GM23338 (cell line): ENCODE data around the gene BPNT1. TPM values are rescaled to one million over a fixed set of nuclear protein-coding genes. Genes with fewer than 3 reads are reported as not detected.

Source experiments
- ATAC-seq: fragments of 200-7000 bp; cut with Tn5 transposase; 3 replicates; pipeline ENCODE4 v1.9.1; 2020
- DNase-seq: peaks from one replicate; pipeline ENCODE4 v3.0.0-alpha.2; 2015; ENCODE audit warnings: low spot score
- H2AFZ ChIP-seq: fragments of 200-600 bp; sonication (generic); 2 replicates; pipeline ENCODE4 v1.8.0; 2016; ENCODE audit warnings: antibody characterized with exemption, mild to moderate bottlenecking, moderate library complexity
- H3F3A ChIP-seq: fragments of 200-600 bp; sonication (generic); replicated peaks from 2 replicates; pipeline ENCODE4 v1.8.0; 2017; ENCODE audit warnings: antibody characterized with exemption, mixed run types, low read depth
- H3K27ac ChIP-seq: fragments of 200-600 bp; sonication (generic); 2 replicates; pipeline ENCODE4 v1.6.1; 2016; ENCODE audit warnings: low read depth
- H3K27me3 ChIP-seq: fragments of 200-600 bp; sonication (generic); 2 replicates; pipeline ENCODE4 v1.8.0; 2016; ENCODE audit warnings: mild to moderate bottlenecking, mixed run types, moderate library complexity; ENCODE audit not compliant: insufficient read depth
- H3K36me3 ChIP-seq: fragments of 200-600 bp; sonication (generic); 2 replicates; pipeline ENCODE4 v1.8.0; 2016; ENCODE audit warnings: mild to moderate bottlenecking; ENCODE audit not compliant: insufficient read depth
- H3K4me1 ChIP-seq: fragments of 200-600 bp; sonication (generic); 2 replicates; pipeline ENCODE4 v1.8.0; 2016; ENCODE audit warnings: mild to moderate bottlenecking, moderate library complexity; ENCODE audit not compliant: insufficient read depth
- H3K4me2 ChIP-seq: fragments of 200-600 bp; sonication (generic); 2 replicates; pipeline ENCODE4 v1.7.1; 2017; ENCODE audit warnings: mixed run types
- H3K4me3 ChIP-seq: fragments of 200-600 bp; sonication (generic); 2 replicates; pipeline ENCODE4 v1.6.1; 2016; ENCODE audit warnings: mixed run types
- H3K79me2 ChIP-seq: fragments of 200-600 bp; sonication (generic); replicated peaks from 2 replicates; pipeline ENCODE4 v1.8.0; 2017; ENCODE audit warnings: mild to moderate bottlenecking; ENCODE audit not compliant: insufficient read depth
- H3K9me2 ChIP-seq: fragments of 200-600 bp; sonication (generic); 2 replicates; pipeline ENCODE4 v1.8.0; 2017; ENCODE audit not compliant: insufficient read depth
- H4K20me1 ChIP-seq: fragments of 200-600 bp; sonication (generic); replicated peaks from 2 replicates; pipeline ENCODE4 v1.8.0; 2017; ENCODE audit warnings: mild to moderate bottlenecking; ENCODE audit not compliant: insufficient read depth
- H3K27ac Mint-ChIP-seq: 2 replicates; pipeline ENCODE4 v1.8.0; 2020; ENCODE audit warnings: inconsistent platforms, mild to moderate bottlenecking, moderate library complexity, mixed read lengths
- H3K27me3 Mint-ChIP-seq: 3 replicates; pipeline ENCODE4 v1.8.0; 2022; ENCODE audit warnings: low read depth, mild to moderate bottlenecking, moderate library complexity, mixed read lengths, inconsistent platforms; ENCODE audit not compliant: insufficient read depth, poor library complexity
- H3K36me3 Mint-ChIP-seq: 3 replicates; pipeline ENCODE4 v1.8.0; 2021; ENCODE audit warnings: low read depth, mild to moderate bottlenecking, inconsistent platforms, moderate library complexity, mixed read lengths
- H3K4me1 Mint-ChIP-seq: 3 replicates; pipeline ENCODE4 v1.8.0; 2020; ENCODE audit warnings: mild to moderate bottlenecking, inconsistent platforms, mixed read lengths
- H3K4me3 Mint-ChIP-seq: 3 replicates; pipeline ENCODE4 v1.8.0; 2021; ENCODE audit warnings: moderate library complexity, mild to moderate bottlenecking, inconsistent platforms, mixed read lengths
- H3K9me3 Mint-ChIP-seq: 3 replicates; pipeline ENCODE4 v1.8.0; 2020; ENCODE audit warnings: moderate library complexity, mild to moderate bottlenecking, inconsistent platforms, mixed read lengths
- CREB1 ChIP-seq: fragments of 250-450 bp; sonication (Bioruptor Pico); IDR thresholded peaks from 2 replicates; pipeline ENCODE4 v1.5.0; 2020; ENCODE audit warnings: low read depth, mild to moderate bottlenecking, moderate library complexity
- CTCF ChIP-seq, 2 experiments: fragments of 200-600 bp in 1 of 2; sonication (generic) in 1 of 2; conservative IDR thresholded peaks; 2 replicates each; pipeline versions ENCODE4 v1.5.1 to v1.6.1; 2016 to 2017; ENCODE audit warnings: antibody characterized with exemption in 2 of 2, low read depth in 2 of 2, mild to moderate bottlenecking in 2 of 2, moderate library complexity in 1 of 2
- EZH2phosphoT487 ChIP-seq: fragments of 200-600 bp; sonication (generic); IDR thresholded peaks from one replicate; pipeline ENCODE4 v1.8.1; 2018; ENCODE audit warnings: antibody characterized with exemption; ENCODE audit not compliant: unreplicated experiment
- JUNB ChIP-seq: IDR thresholded peaks from one replicate; pipeline ENCODE4 v1.6.1; 2016; ENCODE audit warnings: antibody characterized with exemption; ENCODE audit not compliant: unreplicated experiment
- NANOG ChIP-seq: IDR thresholded peaks from 2 replicates; pipeline ENCODE4 v1.6.1; 2016; ENCODE audit warnings: antibody characterized with exemption, borderline replicate concordance
- POLR2AphosphoS5 ChIP-seq: IDR thresholded peaks from 2 replicates; pipeline ENCODE4 v1.6.1; 2016; ENCODE audit warnings: antibody characterized with exemption, low read depth
- ZNF114 ChIP-seq: fragments of 250-450 bp; sonication (Bioruptor Pico); IDR thresholded peaks from 2 replicates; pipeline ENCODE4 v1.5.0; 2020; ENCODE audit warnings: mild to moderate bottlenecking, moderate library complexity
- polyA plus RNA-seq: library from polyadenylated mRNA; unstranded; fragments of >200 nt; fragmentation: Nextera tagmentation; extraction: Ambion mirVana; gene quantifications from 2 replicates; pipeline ENCODE4 v1.2.1, GENCODE V29; 2016
- total RNA-seq: library from RNA; depleted of rRNA; stranded (reverse); fragments of >200 nt; shearing (Covaris generic); gene quantifications from 2 replicates; pipeline ENCODE4 v1.2.3, GENCODE V29; 2014
- TF ChIP-seq, protein P1 (sequence below): fragments of 250-450 bp; sonication (Bioruptor Pico); IDR thresholded peaks from 2 replicates; pipeline ENCODE4 v1.5.0; 2020; ENCODE audit warnings: mild to moderate bottlenecking, moderate library complexity

The BPNT1 gene
- total and polyA plus RNA-seq, 2 experiments from 2014 or later, result 9.6 to 17.2 TPM

DNA sequence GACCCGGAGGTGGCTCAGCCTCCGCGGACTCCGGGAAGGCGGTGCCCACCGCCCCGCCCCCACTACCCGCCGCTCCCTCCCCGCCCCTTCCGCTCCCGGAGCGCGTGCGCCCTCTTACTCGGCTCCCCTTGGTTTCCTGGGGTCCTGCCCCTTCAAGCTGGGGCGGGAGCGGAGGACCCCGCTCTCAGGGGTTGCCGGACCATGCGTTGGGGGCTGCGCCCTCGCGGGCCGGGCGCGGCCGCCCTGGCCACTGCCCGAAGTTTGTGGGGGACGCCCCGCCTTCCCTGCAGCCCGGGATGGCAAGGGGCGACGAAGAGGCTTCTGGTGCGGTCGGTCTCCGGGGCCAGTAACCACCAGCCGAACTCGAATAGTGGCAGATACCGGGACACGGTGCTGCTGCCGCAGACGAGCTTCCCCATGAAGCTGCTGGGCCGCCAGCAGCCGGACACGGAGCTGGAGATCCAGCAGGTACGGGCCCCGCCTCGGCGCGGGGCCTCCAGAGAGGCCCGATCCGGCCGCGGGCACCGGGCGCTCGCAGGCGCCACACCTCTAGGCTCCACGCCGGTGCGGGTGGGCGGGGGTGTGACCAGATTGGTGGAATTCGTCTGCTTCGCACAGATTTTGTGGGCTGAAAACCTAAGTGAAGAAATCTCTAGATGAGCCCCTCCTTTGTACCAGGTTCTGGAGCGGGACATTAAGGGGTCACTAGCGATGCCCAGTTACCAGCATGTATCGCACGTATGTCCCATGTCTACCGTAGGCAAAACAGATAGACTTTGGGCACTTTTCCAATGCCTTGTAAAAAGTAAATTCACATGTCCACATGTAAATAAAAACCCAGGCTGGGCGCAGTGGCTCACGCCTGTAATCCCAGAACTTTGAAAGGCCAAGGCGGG lies 4.7 kb upstream of the BPNT1 start, which contains the start of gene IARS2:
IARS2 (plus strand) TSS at position 117 of the 896 bp plus-strand sequence; CDS start at position 202, 85 bp downstream.
- no peaks in the 10 kb centered on the region for H3K27me3 ChIP-seq
- peaks cover 19% of the 10 kb centered on the region for H3K79me2 ChIP-seq
- no peak within 1 kb of the TSS for H3K27ac Mint-ChIP-seq
- H3K4me3 ChIP-seq, result peak within 1 kb of the TSS; percentile 74
- H3K4me1 ChIP-seq, result peaks cover 7% of the 10 kb centered on the region; the same call in 1 of the 2 replicates
- no peaks in the 10 kb centered on the region for H3K9me3 Mint-ChIP-seq
- ATAC-seq (peak; percentile 85), DNase-seq (peak; percentile 93)
- peaks cover 8% of the 10 kb centered on the region for H3K27me3 Mint-ChIP-seq
- H3K4me1 Mint-ChIP-seq, result peaks cover 6% of the 10 kb centered on the region
- H3F3A ChIP-seq, result peaks cover 7% of the 10 kb centered on the region; the same call in 1 of the 2 replicates
- peak within 1 kb of the TSS; percentile 87 for H3K27ac ChIP-seq
- TF ChIP-seq POLR2AphosphoS5 (peak; percentile 84), NANOG (no peak)
- H3K36me3 Mint-ChIP-seq, result peaks cover 27% of the 10 kb centered on the region
- H3K4me2 ChIP-seq, result peak within 1 kb of the TSS; percentile 96
- H3K4me3 Mint-ChIP-seq, result peak within 1 kb of the TSS; percentile 81
- H3K36me3 ChIP-seq, result peaks cover 7% of the 10 kb centered on the region; the same call in 1 of the 2 replicates
- H3K9me2 ChIP-seq, result no peaks in the 10 kb centered on the region
- no peaks in the 10 kb centered on the region for H4K20me1 ChIP-seq
- peak within 1 kb of the TSS; percentile 97 for H2AFZ ChIP-seq

DNA sequence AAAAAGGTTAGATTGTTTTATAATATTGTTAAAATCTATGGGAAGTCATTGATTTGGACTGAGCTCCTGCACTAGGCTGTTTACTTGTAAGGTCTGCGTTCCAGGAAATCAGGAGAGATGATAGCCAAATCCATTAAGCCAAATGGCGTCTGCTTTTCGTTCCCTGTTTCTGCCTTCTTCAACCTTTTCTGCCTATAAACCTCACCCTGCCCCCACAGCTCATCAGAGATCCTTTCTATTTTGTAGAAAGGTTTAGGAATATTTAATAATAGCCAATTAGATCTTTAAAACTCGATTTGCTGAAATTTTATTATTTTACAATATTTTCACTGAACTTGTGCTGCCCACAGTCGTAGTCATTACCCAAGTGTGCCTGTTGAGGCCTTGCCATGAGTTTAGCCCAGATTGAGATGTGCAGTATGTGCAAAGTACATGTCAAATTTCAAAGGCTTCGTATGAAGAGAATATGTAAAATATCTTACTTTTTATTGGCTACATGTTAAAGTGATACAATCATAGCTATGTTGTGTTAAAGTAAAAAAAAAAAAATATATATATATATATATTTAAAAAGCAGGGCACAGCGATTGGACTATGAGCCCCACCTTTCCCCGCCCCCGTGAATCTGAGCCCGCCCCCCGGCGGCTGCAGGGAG lies 3.9 kb upstream of the BPNT1 start:
- ATAC-seq (no peak), DNase-seq (no peak)
- Mint-ChIP-seq H3K9me3 (no peaks in the 10 kb centered on the region), H3K4me3 (peak overlapping the region; percentile 37; the same call in 1 of the 3 replicates), H3K36me3 (peaks cover 27% of the 10 kb centered on the region), H3K4me1 (peaks cover 6% of the 10 kb centered on the region), H3K27me3 (peaks cover 9% of the 10 kb centered on the region), H3K27ac (no peak overlapping the region)
- Histone ChIP-seq H3K4me1 (peaks cover 7% of the 10 kb centered on the region; the same call in 1 of the 2 replicates), H4K20me1 (no peaks in the 10 kb centered on the region), H3K9me2 (no peaks in the 10 kb centered on the region), H3K4me3 (0 out of 2 replicates have a peak overlapping the region, but pooled peaks have one; percentile 74), H3K27me3 (no peaks in the 10 kb centered on the region), H3K4me2 (peak overlapping the region; percentile 11; the same call in 1 of the 2 replicates), H3F3A (peaks cover 7% of the 10 kb centered on the region; the same call in 1 of the 2 replicates), H3K79me2 (peaks cover 26% of the 10 kb centered on the region), H2AFZ (peak overlapping the region; percentile 33; the same call in 1 of the 2 replicates), H3K36me3 (peaks cover 7% of the 10 kb centered on the region; the same call in 1 of the 2 replicates), H3K27ac (0 out of 2 replicates have a peak overlapping the region, but pooled peaks have one; percentile 11)
- TF ChIP-seq JUNB (no peak), CREB1 (CRISPR knock-in tag) (no peak), EZH2phosphoT487 (no peak), CTCF (conservative IDR thresholded peaks at IDR 0.05; ENCODE audit: low read depth in 2 of 2) (no peak), ZNF114 (CRISPR knock-in tag) (no peak), NANOG (no peak)
- TF ChIP-seq, protein P1, sequence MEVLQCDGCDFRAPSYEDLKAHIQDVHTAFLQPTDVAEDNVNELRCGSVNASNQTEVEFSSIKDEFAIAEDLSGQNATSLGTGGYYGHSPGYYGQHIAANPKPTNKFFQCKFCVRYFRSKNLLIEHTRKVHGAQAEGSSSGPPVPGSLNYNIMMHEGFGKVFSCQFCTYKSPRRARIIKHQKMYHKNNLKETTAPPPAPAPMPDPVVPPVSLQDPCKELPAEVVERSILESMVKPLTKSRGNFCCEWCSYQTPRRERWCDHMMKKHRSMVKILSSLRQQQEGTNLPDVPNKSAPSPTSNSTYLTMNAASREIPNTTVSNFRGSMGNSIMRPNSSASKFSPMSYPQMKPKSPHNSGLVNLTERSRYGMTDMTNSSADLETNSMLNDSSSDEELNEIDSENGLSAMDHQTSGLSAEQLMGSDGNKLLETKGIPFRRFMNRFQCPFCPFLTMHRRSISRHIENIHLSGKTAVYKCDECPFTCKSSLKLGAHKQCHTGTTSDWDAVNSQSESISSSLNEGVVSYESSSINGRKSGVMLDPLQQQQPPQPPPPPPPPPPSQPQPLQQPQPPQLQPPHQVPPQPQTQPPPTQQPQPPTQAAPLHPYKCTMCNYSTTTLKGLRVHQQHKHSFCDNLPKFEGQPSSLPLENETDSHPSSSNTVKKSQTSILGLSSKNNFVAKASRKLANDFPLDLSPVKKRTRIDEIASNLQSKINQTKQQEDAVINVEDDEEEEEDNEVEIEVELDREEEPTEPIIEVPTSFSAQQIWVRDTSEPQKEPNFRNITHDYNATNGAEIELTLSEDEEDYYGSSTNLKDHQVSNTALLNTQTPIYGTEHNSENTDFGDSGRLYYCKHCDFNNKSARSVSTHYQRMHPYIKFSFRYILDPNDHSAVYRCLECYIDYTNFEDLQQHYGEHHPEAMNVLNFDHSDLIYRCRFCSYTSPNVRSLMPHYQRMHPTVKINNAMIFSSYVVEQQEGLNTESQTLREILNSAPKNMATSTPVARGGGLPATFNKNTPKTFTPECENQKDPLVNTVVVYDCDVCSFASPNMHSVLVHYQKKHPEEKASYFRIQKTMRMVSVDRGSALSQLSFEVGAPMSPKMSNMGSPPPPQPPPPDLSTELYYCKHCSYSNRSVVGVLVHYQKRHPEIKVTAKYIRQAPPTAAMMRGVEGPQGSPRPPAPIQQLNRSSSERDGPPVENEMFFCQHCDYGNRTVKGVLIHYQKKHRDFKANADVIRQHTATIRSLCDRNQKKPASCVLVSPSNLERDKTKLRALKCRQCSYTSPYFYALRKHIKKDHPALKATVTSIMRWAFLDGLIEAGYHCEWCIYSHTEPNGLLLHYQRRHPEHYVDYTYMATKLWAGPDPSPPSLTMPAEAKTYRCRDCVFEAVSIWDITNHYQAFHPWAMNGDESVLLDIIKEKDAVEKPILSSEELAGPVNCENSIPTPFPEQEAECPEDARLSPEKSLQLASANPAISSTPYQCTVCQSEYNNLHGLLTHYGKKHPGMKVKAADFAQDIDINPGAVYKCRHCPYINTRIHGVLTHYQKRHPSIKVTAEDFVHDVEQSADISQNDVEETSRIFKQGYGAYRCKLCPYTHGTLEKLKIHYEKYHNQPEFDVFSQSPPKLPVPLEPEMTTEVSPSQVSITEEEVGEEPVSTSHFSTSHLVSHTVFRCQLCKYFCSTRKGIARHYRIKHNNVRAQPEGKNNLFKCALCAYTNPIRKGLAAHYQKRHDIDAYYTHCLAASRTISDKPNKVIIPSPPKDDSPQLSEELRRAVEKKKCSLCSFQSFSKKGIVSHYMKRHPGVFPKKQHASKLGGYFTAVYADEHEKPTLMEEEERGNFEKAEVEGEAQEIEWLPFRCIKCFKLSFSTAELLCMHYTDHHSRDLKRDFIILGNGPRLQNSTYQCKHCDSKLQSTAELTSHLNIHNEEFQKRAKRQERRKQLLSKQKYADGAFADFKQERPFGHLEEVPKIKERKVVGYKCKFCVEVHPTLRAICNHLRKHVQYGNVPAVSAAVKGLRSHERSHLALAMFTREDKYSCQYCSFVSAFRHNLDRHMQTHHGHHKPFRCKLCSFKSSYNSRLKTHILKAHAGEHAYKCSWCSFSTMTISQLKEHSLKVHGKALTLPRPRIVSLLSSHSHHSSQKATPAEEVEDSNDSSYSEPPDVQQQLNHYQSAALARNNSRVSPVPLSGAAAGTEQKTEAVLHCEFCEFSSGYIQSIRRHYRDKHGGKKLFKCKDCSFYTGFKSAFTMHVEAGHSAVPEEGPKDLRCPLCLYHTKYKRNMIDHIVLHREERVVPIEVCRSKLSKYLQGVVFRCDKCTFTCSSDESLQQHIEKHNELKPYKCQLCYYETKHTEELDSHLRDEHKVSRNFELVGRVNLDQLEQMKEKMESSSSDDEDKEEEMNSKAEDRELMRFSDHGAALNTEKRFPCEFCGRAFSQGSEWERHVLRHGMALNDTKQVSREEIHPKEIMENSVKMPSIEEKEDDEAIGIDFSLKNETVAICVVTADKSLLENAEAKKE (CRISPR knock-in tag), result no peak
